Stimulated activated CD4-positive, alpha-beta T cell treated with anti-CD3 and anti-CD28 coated beads, Interleukin-15, amount 100 ng/mL, for 1 hour (primary cell): ENCODE data around the gene GCH1.
"Not testable (repeated sequence)": the region's sequence is repeated elsewhere in the genome, so short reads cannot be mapped to it uniquely, and the experiment has no call there.

Source experiments
- DNase-seq, 2 donors: peaks; one replicate each; pipeline ENCODE4 v3.0.0-alpha.2; 2020; ENCODE audit warnings: low read depth in 1 of 2, low spot score in 1 of 2

GCH1 gene

GRCh38 chr14:54803926-54804537 is 98.6 kb downstream of the GCH1 start:
- DNase-seq: no peak

GRCh38 chr14:54803396-54803795 is 99.2 kb downstream of the GCH1 start:
- no peak for DNase-seq

- DNase-seq: not testable (repeated sequence)
Observed at GRCh38 chr14:54801482-54801881, 101.1 kb downstream of the GCH1 start.

- no peak for DNase-seq
Observed at GRCh38 chr14:54798465-54799124, 104.0 kb downstream of the GCH1 start.

- DNase-seq: no peak
Observed at GRCh38 chr14:54797986-54798385, 104.6 kb downstream of the GCH1 start.

GRCh38 chr14:54797556-54797955 is 105.1 kb downstream of the GCH1 start:
- DNase-seq: no peak

- DNase-seq: no peak
Observed at GRCh38 chr14:54796961-54797360, 105.7 kb downstream of the GCH1 start.

GRCh38 chr14:54794796-54795195 is 107.8 kb downstream of the GCH1 start:
- DNase-seq: no peak

- DNase-seq: no peak
Observed at GRCh38 chr14:54794159-54794558, 108.5 kb downstream of the GCH1 start.

- DNase-seq: no peak
Observed at GRCh38 chr14:54792288-54792687, 110.3 kb downstream of the GCH1 start.
